Measurements from ENCODE around the gene COA8. TPM values are rescaled to one million over a fixed set of nuclear protein-coding genes. Genes with fewer than 3 reads are reported as not detected.
"Not testable (repeated sequence)": the region's sequence is repeated elsewhere in the genome, so short reads cannot be mapped to it uniquely, and the experiment has no call there.

COA8 gene
- total and polyA plus RNA-seq, 2 donors: 22.3 to 39.2 TPM

- H3K4me1 ChIP-seq (ENCODE audit: control insufficient read depth in 2 of 2, insufficient read depth in 2 of 2, low read length in 2 of 2): peaks cover 10 to 30% of the 10 kb centered on the region in 2 donors
- no peak overlapping the region for H3K27ac ChIP-seq (ENCODE audit: low read depth in 1 of 2, low read length in 1 of 2)
- DNase-seq (ENCODE audit: low read depth in 6 of 9, low spot score in 9 of 9): no peak
- no peak overlapping the region for H3K4me3 ChIP-seq (ENCODE audit: low read length in 2 of 2)
- H3K9me3 ChIP-seq (ENCODE audit: control insufficient read depth in 2 of 2, insufficient read depth in 1 of 2, low read length in 1 of 2): peaks cover 1 to 3% of the 10 kb centered on the region in 2 donors
- H3K27me3 ChIP-seq (ENCODE audit: control insufficient read depth in 2 of 2, insufficient read depth in 1 of 2, low read length in 1 of 2): peaks cover 41 to 76% of the 10 kb centered on the region in 2 donors
- WGBS: 89% methylated on average over 12 of the region's 12 CpGs
- H3K36me3 ChIP-seq (ENCODE audit: control insufficient read depth in 2 of 2, insufficient read depth in 2 of 2, low read length in 1 of 2): no peaks in the 10 kb centered on the region
Measured at GRCh38 chr14:103524002-103524935, 38.5 kb upstream of the COA8 start.

GRCh38 chr14:103525430-103526246, 37.1 kb upstream of the COA8 start:
- H3K9me3 ChIP-seq (ENCODE audit: control insufficient read depth in 2 of 2, insufficient read depth in 1 of 2, low read length in 1 of 2); H3K4me3 ChIP-seq (ENCODE audit: low read length in 2 of 2); H3K27ac ChIP-seq (ENCODE audit: low read depth in 1 of 2, low read length in 1 of 2); H3K36me3 ChIP-seq (ENCODE audit: control insufficient read depth in 2 of 2, insufficient read depth in 2 of 2, low read length in 1 of 2); DNase-seq (ENCODE audit: low read depth in 6 of 9, low spot score in 9 of 9): not testable (repeated sequence)
- Histone ChIP-seq H3K27me3 (ENCODE audit: control insufficient read depth in 2 of 2, insufficient read depth in 1 of 2, low read length in 1 of 2) (peaks cover 38 to 62% of the 10 kb centered on the region in 2 donors), H3K4me1 (ENCODE audit: control insufficient read depth in 2 of 2, insufficient read depth in 2 of 2, low read length in 2 of 2) (peaks cover 17 to 34% of the 10 kb centered on the region in 2 donors)
- 89% methylated on average over 17 of the region's 17 CpGs for WGBS

GRCh38 chr14:103526247-103526913, 36.4 kb upstream of the COA8 start:
- peaks cover 32 to 55% of the 10 kb centered on the region in 2 donors for H3K27me3 ChIP-seq (ENCODE audit: control insufficient read depth in 2 of 2, insufficient read depth in 1 of 2, low read length in 1 of 2)
- H3K4me1 ChIP-seq (ENCODE audit: control insufficient read depth in 2 of 2, insufficient read depth in 2 of 2, low read length in 2 of 2): peaks cover 17 to 28% of the 10 kb centered on the region in 2 donors
- H3K27ac ChIP-seq (ENCODE audit: low read depth in 1 of 2, low read length in 1 of 2): no peak overlapping the region
- no peaks in the 10 kb centered on the region for H3K36me3 ChIP-seq (ENCODE audit: control insufficient read depth in 2 of 2, insufficient read depth in 2 of 2, low read length in 1 of 2)
- DNase-seq (ENCODE audit: low read depth in 6 of 9, low spot score in 9 of 9): no peak
- no peak overlapping the region for H3K4me3 ChIP-seq (ENCODE audit: low read length in 2 of 2)
- H3K9me3 ChIP-seq (ENCODE audit: control insufficient read depth in 2 of 2, insufficient read depth in 1 of 2, low read length in 1 of 2): peaks cover 1 to 3% of the 10 kb centered on the region in 2 donors
- WGBS: 80% methylated on average over 8 of the region's 8 CpGs

GRCh38 chr14:103526914-103527248, 35.9 kb upstream of the COA8 start:
- H3K27me3 ChIP-seq (ENCODE audit: control insufficient read depth in 2 of 2, insufficient read depth in 1 of 2, low read length in 1 of 2): peaks cover 27 to 50% of the 10 kb centered on the region in 2 donors
- no peaks in the 10 kb centered on the region for H3K36me3 ChIP-seq (ENCODE audit: control insufficient read depth in 2 of 2, insufficient read depth in 2 of 2, low read length in 1 of 2)
- no peak overlapping the region for H3K4me3 ChIP-seq (ENCODE audit: low read length in 2 of 2)
- no peak overlapping the region for H3K27ac ChIP-seq (ENCODE audit: low read depth in 1 of 2, low read length in 1 of 2)
- H3K4me1 ChIP-seq (ENCODE audit: control insufficient read depth in 2 of 2, insufficient read depth in 2 of 2, low read length in 2 of 2): peaks cover 12 to 28% of the 10 kb centered on the region in 2 donors
- 98% methylated on average over 1 of the region's 1 CpG for WGBS
- H3K9me3 ChIP-seq (ENCODE audit: control insufficient read depth in 2 of 2, insufficient read depth in 1 of 2, low read length in 1 of 2): peaks cover 1 to 3% of the 10 kb centered on the region in 2 donors
- no peak for DNase-seq (ENCODE audit: low read depth in 6 of 9, low spot score in 9 of 9)

- Histone ChIP-seq H3K27me3 (ENCODE audit: control insufficient read depth in 2 of 2, insufficient read depth in 1 of 2, low read length in 1 of 2) (peaks cover 20 to 45% of the 10 kb centered on the region in 2 donors), H3K4me1 (ENCODE audit: control insufficient read depth in 2 of 2, insufficient read depth in 2 of 2, low read length in 2 of 2) (peaks cover 6 to 25% of the 10 kb centered on the region in 2 donors), H3K9me3 (ENCODE audit: control insufficient read depth in 2 of 2, insufficient read depth in 1 of 2, low read length in 1 of 2) (peaks cover 1 to 3% of the 10 kb centered on the region in 2 donors), H3K27ac (ENCODE audit: low read depth in 1 of 2, low read length in 1 of 2) (no peak overlapping the region), H3K36me3 (ENCODE audit: control insufficient read depth in 2 of 2, insufficient read depth in 2 of 2, low read length in 1 of 2) (peaks cover 0 to 3% of the 10 kb centered on the region in 2 donors), H3K4me3 (ENCODE audit: low read length in 2 of 2) (no peak overlapping the region)
- 92% methylated on average over 14 of the region's 14 CpGs for WGBS
- no peak for DNase-seq (ENCODE audit: low read depth in 6 of 9, low spot score in 9 of 9)
Measured at GRCh38 chr14:103527408-103528145, 35.2 kb upstream of the COA8 start.

- WGBS: 82% methylated on average over 10 of the region's 10 CpGs
- peaks cover 6 to 25% of the 10 kb centered on the region in 2 donors for H3K4me1 ChIP-seq (ENCODE audit: control insufficient read depth in 2 of 2, insufficient read depth in 2 of 2, low read length in 2 of 2)
- no peak for DNase-seq (ENCODE audit: low read depth in 6 of 9, low spot score in 9 of 9)
Measured at GRCh38 chr14:103528146-103528586, 34.6 kb upstream of the COA8 start.

GRCh38 chr14:103528587-103529382, 34.0 kb upstream of the COA8 start, which contains the start of gene TRMT61A:
Gene TRMT61A (plus strand): TSS chr14:103529196. CDS start chr14:103529979, 783 bp downstream.
- H3K27me3 ChIP-seq (ENCODE audit: control insufficient read depth in 2 of 2, insufficient read depth in 1 of 2, low read length in 1 of 2): peaks cover 8 to 33% of the 10 kb centered on the region in 2 donors
- peaks cover 0 to 3% of the 10 kb centered on the region in 2 donors for H3K9me3 ChIP-seq (ENCODE audit: control insufficient read depth in 2 of 2, insufficient read depth in 1 of 2, low read length in 1 of 2)
- 6% methylated on average over 69 of the region's 70 CpGs for WGBS
- H3K4me1 ChIP-seq (ENCODE audit: control insufficient read depth in 2 of 2, insufficient read depth in 2 of 2, low read length in 2 of 2): peaks cover 6 to 25% of the 10 kb centered on the region in 2 donors
- H3K27ac ChIP-seq (ENCODE audit: low read depth in 1 of 2, low read length in 1 of 2): peak within 1 kb of the TSS; percentile 64 to 76
- H3K4me3 ChIP-seq (ENCODE audit: low read length in 2 of 2): peak within 1 kb of the TSS; percentile 71 to 77
- DNase-seq (ENCODE audit: low read depth in 6 of 9, low spot score in 9 of 9): peak; percentile 37 to 84 (median 63)
- peaks cover 3 to 9% of the 10 kb centered on the region in 2 donors for H3K36me3 ChIP-seq (ENCODE audit: control insufficient read depth in 2 of 2, insufficient read depth in 2 of 2, low read length in 1 of 2)

More at GRCh38 chr14:103528146-103528586, 34.6 kb upstream of the COA8 start:
- peaks cover 14 to 39% of the 10 kb centered on the region in 2 donors for H3K27me3 ChIP-seq (ENCODE audit: control insufficient read depth in 2 of 2, insufficient read depth in 1 of 2, low read length in 1 of 2)
- H3K27ac ChIP-seq (ENCODE audit: low read depth in 1 of 2, low read length in 1 of 2): no peak overlapping the region
- H3K9me3 ChIP-seq (ENCODE audit: control insufficient read depth in 2 of 2, insufficient read depth in 1 of 2, low read length in 1 of 2): peaks cover 1 to 3% of the 10 kb centered on the region in 2 donors
- H3K36me3 ChIP-seq (ENCODE audit: control insufficient read depth in 2 of 2, insufficient read depth in 2 of 2, low read length in 1 of 2): peaks cover 3 to 4% of the 10 kb centered on the region in 2 donors
- peak overlapping the region; percentile 71 to 77 for H3K4me3 ChIP-seq (ENCODE audit: low read length in 2 of 2)
